Hepatocyte (in vitro differentiated cells): ENCODE measurements around the gene MOCS1.

Source experiments
- EZH2 ChIP-seq: fragments of 200-600 bp; sonication (generic); IDR thresholded peaks from 2 replicates; pipeline ENCODE4 v1.6.1; 2016; ENCODE audit warnings: antibody characterized with exemption, mild to moderate bottlenecking, borderline replicate concordance
- EZH2phosphoT487 ChIP-seq: fragments of 200-600 bp; sonication (generic); IDR thresholded peaks from one replicate; pipeline ENCODE4 v1.6.1; 2018; ENCODE audit warnings: antibody characterized with exemption, mild to moderate bottlenecking, low read depth, moderate library complexity; ENCODE audit not compliant: unreplicated experiment, severe bottlenecking
- TF ChIP-seq, protein P1 (sequence below): fragments of 200-600 bp; sonication (generic); IDR thresholded peaks from 2 replicates; pipeline ENCODE4 v1.5.1; 2016; ENCODE audit warnings: antibody characterized with exemption, mild to moderate bottlenecking; ENCODE audit not compliant: poor library complexity

DNA sequence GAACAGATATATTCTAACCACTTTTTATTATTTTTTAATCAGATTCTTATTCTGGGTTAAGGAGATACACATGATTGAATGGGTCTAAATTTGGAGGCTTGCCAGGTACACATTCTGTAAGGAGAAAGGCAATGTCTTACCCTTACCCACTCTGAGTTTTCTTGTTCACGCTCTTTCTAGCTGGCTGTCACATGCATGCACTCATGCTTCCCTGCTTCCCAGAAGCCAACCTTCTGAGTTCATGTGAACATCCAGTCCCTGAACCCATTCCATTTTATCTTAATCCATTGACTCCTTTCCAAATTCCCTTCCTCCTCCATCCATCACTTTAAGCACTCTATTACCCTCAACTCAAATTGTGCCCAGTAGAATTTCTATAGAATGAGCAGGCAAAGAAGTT lies 17.5 kb upstream of the MOCS1 start:
- TF ChIP-seq, protein P1, sequence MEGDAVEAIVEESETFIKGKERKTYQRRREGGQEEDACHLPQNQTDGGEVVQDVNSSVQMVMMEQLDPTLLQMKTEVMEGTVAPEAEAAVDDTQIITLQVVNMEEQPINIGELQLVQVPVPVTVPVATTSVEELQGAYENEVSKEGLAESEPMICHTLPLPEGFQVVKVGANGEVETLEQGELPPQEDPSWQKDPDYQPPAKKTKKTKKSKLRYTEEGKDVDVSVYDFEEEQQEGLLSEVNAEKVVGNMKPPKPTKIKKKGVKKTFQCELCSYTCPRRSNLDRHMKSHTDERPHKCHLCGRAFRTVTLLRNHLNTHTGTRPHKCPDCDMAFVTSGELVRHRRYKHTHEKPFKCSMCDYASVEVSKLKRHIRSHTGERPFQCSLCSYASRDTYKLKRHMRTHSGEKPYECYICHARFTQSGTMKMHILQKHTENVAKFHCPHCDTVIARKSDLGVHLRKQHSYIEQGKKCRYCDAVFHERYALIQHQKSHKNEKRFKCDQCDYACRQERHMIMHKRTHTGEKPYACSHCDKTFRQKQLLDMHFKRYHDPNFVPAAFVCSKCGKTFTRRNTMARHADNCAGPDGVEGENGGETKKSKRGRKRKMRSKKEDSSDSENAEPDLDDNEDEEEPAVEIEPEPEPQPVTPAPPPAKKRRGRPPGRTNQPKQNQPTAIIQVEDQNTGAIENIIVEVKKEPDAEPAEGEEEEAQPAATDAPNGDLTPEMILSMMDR: no peak
- TF ChIP-seq EZH2 (no peak), EZH2phosphoT487 (no peak)
